Inferior parietal cortex (tissue), 1 donor: Measurements from ENCODE around the gene TYK2.
"Not testable (repeated sequence)": the region's sequence is repeated elsewhere in the genome, so short reads cannot be mapped to it uniquely, and the experiment has no call there.

Source experiments
- DNase-seq: peaks from one replicate; pipeline ENCODE4 v3.0.0-alpha.2; 2016; ENCODE audit errors: extremely low spot score

The TYK2 gene

GRCh38 chr19:10380313-10381102 is at the start of gene TYK2:
TSS of gene TYK2 (minus strand) at chr19:10380572. CDS start at chr19:10378406, 2,166 bp downstream.
- DNase-seq: peak; percentile 99

- DNase-seq: no peak
These were observed 48.6 kb upstream of the TYK2 start for GRCh38 chr19:10428996-10429381.

DNA sequence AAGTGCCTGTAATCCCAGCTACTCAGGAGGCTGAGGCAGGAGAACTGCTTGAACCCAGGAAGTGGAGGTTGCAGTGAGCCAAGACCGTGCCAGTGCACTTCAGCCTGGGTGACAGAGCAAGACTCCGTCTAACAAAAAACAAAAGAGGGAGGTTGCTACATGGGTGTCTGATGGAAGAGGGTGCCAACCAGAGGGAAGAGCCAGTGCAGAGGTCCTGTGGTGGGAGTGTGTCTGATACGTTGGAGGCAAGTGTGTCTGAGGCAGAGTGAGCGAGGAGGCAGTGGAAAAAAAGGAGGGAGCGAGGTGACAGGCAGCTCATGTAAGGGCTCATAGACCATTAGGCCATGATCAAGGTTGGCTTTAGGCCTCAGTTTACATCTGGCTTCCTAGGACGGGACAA is 46.8 kb upstream of the TYK2 start:
- DNase-seq: no peak

DNA sequence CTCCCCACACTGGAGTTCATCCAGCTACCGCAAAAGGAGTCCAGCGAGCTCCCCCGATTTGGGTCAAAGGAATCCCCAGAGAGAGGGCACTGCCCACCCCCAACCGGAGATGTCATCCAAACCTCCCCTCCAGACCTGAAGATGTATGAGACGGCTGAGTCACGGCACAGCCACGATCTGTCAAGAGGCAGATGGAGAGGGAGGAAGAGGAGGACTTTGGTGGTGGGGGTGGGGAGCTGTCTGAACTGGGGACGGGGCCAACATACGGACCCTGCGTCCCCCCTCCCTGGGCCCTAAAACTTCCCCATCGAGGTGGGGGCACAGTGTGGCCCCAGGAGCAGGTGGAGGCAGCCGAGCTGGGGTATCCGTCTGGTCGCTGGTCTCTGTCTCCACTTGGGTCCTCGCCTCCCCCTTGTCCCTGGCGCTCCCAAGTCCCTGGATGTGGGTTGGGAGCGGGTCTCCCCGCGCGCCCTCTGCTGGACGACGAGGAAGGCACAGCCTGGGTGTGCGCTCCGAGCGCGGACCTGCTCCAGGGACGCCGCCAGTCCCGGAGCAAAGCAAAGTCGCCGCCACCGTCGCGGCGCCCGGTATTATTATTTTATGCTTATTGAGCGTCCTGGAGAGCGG is 43.8 kb upstream of the TYK2 start:
- peak; percentile 77 for DNase-seq

GRCh38 chr19:10422846-10423245 is 42.5 kb upstream of the TYK2 start:
- DNase-seq: no peak

DNA sequence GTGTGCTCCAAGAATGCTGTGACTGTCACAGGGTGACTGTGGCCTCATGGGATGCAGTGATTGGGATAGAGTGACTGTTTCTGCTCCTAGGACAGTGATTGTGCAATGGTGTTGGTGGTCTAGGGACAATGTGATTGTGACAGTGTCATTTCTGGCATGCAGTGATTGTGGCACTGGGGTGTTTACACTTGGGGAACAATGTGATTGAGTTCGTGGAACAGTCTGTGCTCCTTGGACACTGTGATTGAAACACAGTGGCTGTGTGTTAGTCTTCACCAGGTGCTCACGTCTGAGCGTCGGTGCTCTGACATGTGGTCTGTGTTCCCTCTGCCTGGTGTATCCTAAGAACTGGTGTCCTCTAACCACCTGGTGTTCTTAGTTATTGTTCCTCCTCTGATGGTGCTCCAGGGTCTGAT is 41.7 kb upstream of the TYK2 start:
- DNase-seq: no peak

DNA sequence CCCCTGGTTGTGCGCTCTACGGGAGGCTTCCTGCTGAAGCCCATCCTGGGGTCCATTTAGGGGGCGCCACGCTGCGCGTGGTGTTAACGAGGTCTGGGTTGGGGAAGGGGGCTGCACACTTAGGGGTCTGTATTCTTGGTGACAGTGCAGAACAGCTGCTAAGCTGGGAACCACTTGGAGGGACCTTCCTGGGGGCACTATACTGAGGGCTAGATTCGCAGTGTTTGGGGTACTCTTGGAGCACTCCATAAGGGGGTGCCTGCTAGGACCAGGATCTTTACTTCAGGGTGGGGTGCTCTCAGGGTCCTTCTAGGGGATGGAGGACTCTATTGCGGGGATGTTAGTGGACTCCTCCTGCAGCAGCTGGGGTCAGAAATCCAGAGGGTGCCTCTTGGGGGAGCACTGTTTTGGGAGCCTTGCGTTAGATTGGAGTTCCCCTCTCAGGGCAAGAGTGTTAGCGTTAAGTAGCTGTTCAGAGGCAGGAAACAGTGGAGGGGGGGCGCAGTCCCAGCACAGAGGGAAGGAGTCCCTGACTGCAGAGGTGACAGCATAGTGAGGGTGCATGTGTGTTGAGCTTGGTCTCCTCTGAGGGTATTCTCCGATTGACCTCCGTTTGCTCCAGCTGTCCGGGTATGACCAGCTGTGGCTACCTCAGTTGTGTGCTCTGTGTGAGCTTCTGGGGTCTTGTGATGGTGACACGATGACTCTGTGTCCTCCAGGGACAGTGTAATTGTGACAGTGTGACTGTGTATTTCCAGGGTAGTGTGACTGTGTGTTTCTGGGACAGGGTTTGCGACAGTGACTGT is 41.1 kb upstream of the TYK2 start:
- DNase-seq: no peak

- DNase-seq: no peak
These were observed 40.3 kb upstream of the TYK2 start, which contains the start of gene PDE4A for GRCh38 chr19:10420444-10421239. TSS of gene PDE4A (plus strand) at chr19:10420538. CDS start at chr19:10420765, 227 bp downstream.

- DNase-seq: peak; percentile 60
These were observed 39.5 kb upstream of the TYK2 start for GRCh38 chr19:10419646-10420443.

DNA sequence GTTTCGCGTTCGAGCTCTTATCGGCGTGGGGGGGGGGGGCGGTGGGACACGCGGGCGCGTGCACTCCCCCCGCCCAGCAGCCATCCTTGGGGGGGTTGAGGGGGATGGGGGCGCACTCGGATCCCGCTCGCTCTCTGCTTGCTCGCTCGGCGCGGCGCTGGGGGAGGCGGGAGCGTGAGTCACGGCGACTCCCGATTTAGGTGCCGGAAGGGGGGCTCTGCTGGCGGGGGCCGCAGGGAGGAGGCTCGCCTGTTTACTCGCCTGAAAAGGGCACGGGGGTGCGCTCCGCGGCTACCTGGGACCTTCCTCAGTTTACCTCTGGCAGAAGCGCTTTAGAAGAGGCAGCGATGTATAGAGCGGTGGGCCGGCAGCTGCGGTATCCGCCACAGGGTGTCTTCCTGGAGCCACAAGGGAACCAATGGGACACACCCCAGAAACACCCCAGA is 38.9 kb upstream of the TYK2 start:
- DNase-seq: no peak

DNA sequence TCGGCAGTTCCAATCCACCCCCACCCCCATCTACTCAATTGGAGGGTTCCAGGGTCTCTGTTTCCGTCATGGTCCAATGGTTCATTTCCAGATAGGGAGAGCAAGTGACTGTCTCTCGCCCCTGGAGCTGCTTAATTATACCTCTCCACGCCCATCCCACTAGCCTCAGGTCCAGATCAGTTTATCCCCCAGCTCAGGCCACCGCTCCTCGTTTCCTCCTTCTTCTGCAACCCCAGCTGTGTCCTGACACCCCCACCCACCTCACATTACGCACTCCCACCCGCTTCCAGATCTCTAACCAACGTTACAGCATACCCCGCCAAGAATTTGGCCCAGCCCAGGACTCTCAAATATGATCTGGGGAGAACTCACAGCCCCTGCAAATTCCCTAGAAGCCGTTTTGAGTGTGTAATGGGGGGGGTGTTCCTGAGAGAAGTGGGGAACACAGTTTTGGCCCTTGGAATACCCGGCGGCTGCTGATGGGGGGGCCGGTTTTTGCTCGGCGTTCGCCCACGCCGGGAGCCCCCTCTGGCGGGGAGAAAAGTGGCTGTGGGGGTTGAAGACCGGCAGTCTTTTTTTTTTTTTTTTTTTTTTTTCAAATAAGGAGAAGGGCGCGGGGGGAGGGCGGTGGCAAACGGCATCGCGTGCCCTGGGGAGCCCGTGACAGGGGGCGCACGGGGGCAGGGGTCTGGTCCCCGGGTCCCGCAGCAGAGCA is 38.3 kb upstream of the TYK2 start:
- DNase-seq: no peak

DNA sequence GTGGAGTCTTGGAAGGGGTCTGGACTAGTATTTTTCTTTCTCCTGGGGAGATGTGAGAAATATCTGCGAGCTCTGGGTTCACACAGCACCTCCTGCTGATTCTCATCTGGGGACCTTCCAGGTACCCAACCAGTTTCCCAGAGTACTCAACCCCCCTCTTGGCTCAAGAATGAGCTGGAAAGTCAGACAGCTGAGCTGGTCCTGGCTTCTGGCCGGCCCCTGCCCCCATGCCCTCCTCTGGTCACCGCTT is 37.8 kb upstream of the TYK2 start:
- DNase-seq: no peak

GRCh38 chr19:10417541-10418234 is 37.3 kb upstream of the TYK2 start:
- no peak for DNase-seq

- peak; percentile 71 for DNase-seq
These were observed 36.2 kb upstream of the TYK2 start for GRCh38 chr19:10416380-10417257.

DNA sequence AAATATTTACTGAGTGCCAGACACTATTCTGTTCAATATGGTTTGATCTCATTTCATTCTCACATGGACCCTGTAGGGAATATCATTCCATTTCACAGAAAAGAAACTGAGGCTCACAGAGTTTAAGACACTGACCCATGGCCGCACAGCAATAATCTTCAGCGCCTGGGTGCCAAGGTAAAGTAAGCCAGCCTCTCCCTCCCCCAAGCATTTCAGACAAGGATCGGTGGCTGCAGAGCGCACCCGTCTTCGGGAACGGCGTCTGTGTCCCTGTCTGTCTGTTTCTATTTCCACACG is 35.7 kb upstream of the TYK2 start:
- no peak for DNase-seq

GRCh38 chr19:10412257-10412977 is 32.0 kb upstream of the TYK2 start:
- no peak for DNase-seq

GRCh38 chr19:10411224-10411623 is 30.9 kb upstream of the TYK2 start:
- not testable (repeated sequence) for DNase-seq
